HG02981 (cell line): ENCODE results near the gene TMEFF2.

Source experiments
- ATAC-seq: cut with Tn5 transposase; IDR thresholded peaks from one replicate; pipeline ENCODE4 v1.9.1; 2021; ENCODE audit warnings: mild to moderate bottlenecking, moderate library complexity; ENCODE audit not compliant: unreplicated experiment

The TMEFF2 gene

DNA sequence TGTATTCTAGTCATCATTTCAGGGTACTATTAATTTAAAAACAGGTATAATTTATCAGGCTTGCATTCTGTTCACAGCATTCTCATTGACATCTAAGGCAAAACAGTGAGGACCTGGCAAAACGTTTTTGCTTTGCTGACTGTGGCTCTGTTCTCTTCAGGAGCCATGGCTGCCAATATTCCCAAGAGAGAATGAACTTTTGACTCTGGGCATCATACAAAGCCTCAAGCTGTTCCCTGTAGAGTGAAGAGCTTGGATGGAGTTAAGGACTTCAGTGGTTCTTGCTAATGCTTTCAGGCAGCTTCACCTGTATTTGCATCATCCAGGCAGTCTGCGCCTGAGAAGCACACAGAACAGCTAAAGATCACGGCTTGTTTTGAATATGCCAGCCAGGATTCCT lies 282.0 kb downstream of the TMEFF2 start:
- no peak for ATAC-seq

DNA sequence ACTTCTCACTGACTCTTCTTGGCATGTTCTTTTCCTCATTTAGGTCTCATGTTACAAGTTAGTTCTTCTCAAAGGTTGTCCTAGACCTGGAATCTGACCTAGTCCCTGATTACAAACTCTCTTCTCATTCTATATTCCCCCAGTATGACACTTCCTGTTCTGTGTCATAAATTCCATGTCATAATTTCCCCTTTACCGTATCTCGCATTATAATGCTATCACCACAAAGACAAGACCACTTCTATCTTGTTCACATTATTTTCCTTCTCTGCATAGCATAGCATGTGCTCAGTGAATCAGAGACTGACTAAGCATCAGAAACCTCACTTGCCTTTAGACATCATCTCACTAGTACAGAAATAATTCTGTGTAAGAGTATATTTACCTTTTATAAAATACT lies 284.2 kb downstream of the TMEFF2 start:
- ATAC-seq, result no peak

DNA sequence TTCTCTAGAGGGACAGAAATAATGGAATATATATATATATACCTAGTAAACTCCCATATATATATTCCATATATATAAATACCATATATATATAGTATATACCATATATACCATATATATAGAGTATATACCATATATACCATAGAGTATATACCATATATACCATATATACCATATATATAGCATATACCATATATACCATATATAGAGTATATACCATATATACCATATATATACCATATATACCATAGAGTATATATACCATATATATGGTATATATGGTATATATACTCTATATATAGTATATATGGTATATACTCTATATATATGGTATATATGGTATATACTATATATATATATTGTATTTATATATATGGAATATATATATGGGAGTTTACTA lies 285.9 kb downstream of the TMEFF2 start:
- ATAC-seq, result no peak

DNA sequence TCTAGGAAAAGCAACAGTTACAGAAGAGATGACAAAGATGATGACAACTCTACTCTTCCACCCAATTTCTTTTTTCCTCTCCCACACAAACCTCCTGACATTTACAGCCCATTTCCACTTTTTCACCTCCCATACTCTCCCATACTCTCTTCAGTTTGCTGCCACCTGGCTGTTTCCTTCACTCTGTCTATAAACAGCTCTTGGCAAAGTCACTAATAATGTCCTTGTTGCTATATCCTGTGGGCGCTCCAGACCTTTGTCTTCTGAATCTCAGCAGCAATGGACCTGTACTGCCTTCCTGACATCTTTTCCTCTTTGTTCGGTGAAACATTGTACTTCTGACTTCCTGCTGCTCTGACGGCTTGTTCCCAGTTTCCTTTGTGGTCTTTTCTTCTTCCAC lies 287.2 kb downstream of the TMEFF2 start:
- no peak for ATAC-seq

DNA sequence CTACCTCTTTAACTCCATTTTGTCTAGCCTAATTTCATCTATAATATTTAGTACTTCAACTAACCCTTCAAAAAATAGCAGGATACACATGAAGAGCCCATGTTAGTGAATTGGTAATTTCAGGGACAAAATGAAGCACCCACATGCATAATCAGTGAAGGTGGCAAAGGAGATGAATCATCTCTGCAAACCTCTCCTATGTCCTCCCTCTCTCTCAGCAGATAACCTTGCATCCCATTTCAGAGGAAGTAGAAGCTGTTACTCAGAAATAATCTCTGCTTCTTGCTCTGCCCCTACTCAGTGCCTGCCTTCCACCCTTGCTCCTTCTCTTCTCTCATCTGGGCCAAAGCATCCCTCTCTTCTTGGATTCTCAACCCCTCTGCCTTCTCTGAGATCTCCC lies 287.6 kb downstream of the TMEFF2 start:
- no peak for ATAC-seq

DNA sequence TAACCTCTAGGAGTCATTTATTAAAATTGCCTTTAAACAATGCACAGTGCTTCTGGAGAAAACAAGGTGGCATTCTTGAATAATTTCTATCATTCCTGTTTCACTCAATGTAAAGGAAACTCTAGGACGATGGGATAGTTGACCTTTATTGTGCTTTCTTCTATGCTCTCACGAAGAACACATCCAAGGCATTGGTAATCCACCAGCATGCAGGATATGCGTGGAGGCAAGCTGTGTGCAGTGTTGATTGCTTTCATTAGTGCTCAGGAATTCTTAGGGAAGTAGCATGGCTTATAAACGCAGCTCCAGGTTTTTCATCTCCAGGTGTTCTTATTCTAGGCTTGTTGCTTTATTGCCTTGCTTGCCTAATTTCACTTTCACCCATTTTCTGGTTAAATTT lies 289.4 kb downstream of the TMEFF2 start:
- ATAC-seq, result no peak

DNA sequence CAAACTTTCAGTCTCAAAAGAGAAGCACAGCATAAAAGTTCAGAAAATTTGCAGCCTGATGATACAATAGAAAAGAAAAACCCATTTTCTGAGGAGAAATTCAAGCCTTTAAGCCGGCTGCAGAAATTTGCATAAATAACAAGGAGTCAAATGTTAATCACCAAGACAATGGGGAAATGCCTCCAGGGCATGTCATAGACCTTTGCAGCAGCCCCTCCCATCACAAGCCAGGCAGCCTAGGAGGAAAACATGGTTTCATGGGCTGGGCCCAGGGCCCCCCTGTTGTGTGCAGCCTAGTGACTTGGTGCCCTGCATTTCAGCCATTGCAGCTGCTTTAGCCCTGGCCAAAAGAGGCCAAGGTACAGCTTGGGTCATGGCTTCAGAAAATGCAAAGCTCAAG lies 293.7 kb downstream of the TMEFF2 start:
- ATAC-seq, result no peak

DNA sequence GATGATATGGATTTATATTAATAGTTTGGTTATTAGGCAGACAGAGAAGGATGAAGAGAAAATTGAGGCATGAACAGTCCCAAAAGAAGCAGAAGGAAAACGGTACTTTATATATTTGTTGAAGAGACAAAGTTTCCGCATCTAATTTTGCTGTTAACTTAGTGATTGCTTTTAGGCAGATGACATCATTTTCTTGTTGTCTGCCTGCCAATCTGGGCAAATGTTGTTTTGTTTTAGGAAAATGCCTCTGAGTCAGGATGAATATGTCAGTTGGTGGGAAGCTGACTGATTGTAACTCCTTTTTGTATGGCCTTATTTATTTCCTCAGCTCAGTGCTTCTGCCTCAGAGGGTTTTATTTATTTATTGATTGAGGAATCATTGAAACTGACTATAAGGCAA lies 295.3 kb downstream of the TMEFF2 start:
- ATAC-seq, result no peak
